Fibroblast of skin of left biceps (primary cell): ENCODE results near the gene MCU.
A peak's percentile ranks its signal among the peaks of the same experiment; 100 is the strongest.
"Not testable (repeated sequence)": the region's sequence is repeated elsewhere in the genome, so short reads cannot be mapped to it uniquely, and the experiment has no call there.

ENCODE experiments used
- DNase-seq, 2 experiments: peaks; one replicate each; pipeline ENCODE4 v3.0.0-alpha.2; 2013; ENCODE audit warnings: low read depth in 2 of 2

The MCU gene

DNA sequence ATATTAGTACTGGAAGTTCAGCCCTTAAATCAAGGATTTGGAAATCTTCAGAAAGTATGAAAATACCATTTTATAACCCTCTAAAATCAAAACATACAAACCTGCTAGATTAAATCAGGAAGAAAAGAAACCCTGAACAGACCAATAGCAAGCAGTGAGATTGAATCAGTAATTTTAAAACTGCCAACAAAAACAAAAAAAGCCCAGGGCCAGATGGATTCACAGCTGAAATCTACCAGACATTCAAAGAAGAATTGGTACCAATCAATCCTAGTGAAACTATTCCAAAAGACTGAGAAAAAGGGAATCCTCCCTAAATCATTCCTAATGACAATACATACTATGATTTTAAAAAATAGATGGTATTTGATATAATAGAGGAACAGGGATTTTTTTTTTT is 70.1 kb downstream of the MCU start:
- no peak for DNase-seq

DNA sequence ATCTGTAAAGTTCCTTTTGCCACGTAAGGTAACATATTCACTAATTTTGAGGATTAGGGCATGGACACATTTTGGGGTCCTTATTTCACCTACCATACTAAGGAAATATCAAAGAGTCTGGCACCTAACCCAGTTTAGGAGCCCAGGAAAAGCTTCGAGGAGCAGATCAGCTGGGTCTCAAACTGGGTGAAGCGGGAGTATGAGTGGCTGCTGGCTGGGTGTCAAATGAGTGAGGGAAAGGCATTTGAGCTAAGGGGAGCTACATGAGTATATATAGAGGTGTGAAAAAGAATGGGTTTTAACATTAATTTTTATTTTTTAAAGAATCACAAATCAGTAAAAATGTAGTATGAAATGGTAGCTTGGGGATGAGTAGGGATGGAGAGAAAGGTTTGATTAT is 71.3 kb downstream of the MCU start:
- no peak for DNase-seq

DNA sequence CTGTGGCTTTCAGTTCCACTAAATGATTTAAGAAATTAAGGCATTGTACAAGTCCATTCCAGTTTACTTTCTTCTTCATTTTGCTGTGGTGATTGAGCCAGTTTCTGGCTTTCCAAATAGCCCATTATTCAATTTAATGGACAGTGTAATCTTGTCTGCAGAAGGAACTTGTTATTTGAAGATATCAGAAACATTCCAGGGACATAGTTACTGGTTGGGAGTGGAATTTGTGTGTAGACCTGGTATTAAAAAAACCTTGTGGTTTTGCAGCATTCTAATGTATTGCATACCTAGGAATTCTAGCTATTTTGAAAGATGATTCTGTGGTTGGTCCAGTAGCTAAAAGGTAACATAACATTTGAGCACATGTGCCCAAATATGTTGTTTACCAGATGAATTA is 72.2 kb downstream of the MCU start:
- DNase-seq, result peak; percentile 95 to 97

DNA sequence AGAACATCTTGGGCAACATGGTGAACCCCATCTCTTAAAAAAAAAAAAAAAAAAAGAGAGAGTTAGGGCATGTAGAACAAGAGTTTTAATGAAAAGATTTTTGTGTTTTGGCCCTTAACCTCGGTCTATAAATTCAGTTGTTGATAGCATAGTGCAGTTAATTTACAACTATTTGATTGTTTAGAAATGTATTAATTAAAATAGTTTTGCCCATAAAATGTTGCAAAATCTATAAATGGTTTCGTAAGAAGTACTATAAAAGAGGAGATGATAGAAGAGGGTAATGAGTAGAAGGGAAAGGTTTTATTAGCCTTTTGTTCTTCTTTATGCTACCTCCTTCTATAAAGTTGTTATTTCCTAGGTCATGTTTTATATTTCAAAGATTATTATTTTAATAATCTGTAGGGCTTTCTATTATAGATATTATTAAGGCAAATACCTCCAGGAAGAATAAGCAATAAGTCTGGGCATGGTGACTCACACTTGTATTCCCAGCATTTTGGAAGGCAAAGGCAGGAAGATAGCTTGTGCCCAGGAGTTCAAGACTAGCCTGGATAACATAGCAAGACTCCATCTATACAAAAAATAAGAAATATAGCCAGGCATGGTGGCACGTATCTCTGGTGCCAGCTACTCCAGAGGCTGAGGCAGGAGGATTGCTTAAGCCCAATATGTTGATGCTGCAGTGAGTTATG is 73.3 kb downstream of the MCU start:
- DNase-seq, result no peak

DNA sequence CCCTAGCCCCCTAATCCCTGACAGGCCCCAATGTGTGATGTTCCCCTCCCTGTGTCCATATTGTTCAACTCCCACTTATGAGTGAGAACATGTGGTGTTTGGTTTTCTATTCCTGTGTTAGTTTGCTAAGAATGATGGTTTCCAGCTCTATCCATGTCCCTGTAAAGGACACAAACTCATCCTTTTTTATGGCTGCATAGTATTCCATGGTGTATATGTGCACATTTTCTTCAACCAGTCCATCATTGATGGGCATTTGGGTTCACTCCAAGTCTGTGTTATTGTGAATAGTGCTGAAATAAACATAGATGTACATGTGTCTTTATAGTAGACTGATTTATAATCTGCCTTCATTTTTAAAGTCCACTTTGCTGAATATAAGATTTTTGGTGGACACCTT is 79.3 kb downstream of the MCU start:
- not testable (repeated sequence) for DNase-seq

DNA sequence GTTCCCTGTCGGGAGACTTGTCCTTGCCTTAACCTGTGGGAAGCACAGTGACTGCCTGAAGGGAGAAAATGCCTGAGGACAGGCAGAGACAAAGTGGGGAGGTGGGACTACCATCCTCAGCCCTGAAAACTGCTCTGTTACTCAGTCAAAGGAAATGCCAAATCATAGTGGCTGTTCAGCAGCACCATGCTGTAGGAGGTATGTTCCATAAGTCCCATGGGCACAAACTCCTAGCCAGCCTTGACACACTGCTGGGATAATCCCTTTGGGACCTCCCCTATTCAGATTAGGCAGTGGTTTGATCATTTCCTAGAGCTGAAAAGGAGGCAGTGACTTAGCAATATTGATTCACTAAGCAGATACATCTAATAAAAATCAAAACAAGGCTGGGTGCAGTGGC is 80.1 kb downstream of the MCU start:
- DNase-seq, result no peak

DNA sequence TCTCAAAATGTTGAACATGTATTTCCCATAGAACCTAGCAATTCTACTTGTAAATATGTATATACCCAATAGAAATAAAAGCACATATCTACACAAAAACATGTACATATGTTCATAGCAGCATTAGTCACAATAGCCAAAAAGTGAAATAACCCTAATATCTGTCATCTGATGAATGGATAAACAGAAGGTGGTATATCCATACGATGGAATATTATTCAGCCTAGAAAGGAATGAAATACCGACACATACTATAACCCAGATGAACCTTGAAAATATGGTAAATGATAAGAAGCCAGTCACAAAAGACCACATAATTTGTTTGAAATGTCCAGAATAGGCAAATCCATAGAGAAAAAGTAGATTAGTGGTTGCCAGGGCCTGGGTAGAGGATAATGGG is 87.9 kb downstream of the MCU start:
- no peak for DNase-seq

DNA sequence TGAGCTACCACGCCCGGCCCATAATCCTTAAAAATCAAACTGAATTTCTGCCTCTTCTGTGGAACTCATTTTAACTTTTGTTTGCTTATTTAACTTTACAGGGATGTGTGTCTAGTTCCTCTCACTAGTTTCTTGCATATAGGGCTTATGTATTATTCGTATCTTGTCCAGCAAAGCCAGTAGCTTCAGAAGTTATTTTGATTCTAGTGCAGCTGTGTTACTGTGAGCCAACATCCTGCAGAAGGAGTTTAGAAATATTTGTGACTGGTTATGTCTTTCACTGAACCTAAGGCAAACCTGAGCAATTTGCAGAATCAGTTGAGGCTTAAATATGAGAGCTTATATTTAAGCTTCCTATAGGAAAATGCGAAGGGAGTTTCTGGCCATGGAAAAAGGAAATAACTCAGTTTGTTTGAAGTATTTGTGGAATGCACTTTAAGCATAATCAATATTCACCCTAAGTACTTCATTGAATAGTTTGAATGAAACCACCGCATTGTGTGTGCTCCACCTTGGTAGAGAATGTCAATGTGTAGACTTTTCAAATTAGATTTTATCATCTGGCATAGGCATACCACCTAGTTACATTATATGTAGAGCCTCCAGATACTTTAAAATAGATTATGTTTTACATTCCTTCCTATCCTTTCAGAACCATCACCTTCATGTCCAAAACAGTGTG is 90.8 kb downstream of the MCU start:
- DNase-seq, result no peak

DNA sequence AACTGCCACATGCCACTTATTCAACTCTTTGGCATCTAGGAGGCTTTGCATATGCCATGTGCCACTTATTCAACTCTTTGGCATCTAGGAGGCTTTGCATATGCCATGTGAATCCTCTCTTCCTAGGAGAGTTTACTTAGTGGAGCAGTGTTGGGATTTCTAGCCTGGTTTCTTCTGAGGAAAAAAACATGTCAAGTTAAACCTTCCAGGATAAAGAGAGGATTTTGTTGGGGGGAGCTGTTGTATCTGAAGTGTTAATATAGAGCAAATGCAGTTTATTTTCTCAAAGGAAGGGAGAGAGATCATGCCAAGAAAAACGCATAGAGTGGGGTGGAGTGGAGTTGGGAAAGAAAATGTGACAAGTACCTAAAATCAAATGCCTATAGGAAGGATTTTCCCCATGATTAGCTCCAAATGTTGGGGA is 91.5 kb downstream of the MCU start:
- DNase-seq, result no peak

DNA sequence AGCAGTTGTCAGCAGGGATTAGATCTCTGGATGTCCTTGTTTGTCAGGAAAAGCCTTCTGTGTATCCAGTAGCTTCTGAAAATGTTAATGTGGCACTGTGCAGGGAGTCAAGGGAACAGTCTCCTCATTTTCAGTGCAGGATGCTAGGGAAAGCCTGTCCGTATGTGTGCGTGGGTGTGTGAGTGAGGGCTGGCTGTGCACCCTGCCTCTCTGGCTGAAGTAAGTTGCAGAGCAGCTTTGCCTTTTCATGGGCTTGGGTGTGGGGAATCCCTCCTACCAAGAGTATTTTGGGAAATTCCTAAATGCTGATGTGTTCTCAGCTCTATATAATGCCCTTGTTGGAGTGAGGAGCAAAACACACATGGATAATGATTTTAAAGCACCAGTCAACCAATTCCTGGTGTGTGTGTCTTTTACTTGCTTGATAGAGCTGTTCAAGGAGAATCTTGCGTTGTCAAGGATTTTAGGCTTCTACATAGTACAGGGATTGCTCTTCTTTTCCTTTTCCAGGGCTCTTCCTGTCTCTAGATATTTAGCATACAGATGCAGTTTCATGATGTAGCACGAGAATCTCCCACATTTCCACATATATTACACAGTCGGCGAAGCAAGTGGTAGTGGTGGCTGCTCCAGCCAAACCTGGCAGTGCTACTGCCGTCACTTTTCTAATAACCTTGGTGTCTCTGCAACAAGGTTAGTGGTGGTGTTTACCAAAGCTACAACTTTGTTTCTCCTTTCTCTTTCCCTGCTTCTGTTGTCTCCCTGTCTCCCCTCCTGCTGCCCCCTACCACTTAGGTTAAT is 92.8 kb downstream of the MCU start:
- DNase-seq, result peak; percentile 85 to 87

DNA sequence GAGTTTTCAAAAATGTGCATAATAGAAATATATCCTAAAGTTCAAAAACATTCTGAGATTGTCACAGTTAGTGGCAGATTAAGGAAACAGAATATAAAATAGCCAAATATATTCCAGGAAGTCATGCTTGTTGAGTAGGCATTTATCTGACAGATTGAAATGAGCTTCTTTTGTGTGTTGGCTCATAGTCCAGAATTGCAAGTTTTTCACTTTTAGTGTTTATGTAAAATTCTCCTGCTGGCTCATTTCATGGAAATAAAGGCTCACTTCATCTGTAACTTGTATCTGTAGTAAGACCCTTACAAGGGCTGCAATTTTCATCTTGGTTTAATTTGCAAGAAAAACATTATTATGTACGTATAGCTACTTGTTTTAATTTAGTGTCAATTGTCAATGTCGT is 93.5 kb downstream of the MCU start:
- DNase-seq, result no peak

DNA sequence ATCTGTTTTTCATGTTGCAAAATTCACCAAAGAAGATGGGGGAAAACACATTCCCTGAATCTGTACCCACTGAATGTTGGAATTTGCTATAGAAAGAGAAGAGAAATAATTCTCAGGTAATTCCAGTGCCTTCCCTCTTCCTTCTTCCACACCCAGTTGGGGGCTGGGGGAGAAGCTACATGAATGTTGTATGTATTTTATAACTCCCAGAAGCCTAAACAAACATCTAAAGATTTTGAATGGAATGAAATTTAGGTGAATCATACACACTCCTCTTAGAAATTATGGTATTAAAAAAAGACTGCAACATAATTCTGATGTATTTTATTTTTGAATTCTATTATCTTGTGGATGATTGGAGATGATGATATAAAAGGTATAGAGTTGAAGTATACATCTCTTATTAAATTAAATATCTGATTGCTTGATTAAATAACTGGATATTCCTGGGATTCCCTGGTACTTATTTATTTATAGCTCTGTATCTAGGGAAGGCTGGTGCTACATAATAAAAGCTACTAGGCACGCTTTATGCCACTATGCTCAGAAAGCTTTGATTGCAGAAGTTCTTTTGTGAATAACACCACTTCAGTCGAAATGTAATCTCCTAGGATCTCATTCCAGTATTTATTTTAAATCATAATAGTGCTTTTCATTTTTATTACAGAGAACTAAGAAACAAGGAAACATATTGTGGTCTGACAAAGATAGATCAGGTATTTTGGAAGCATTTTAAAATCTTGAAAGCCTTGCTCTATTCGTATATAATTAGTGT is 98.5 kb downstream of the MCU start:
- no peak for DNase-seq

DNA sequence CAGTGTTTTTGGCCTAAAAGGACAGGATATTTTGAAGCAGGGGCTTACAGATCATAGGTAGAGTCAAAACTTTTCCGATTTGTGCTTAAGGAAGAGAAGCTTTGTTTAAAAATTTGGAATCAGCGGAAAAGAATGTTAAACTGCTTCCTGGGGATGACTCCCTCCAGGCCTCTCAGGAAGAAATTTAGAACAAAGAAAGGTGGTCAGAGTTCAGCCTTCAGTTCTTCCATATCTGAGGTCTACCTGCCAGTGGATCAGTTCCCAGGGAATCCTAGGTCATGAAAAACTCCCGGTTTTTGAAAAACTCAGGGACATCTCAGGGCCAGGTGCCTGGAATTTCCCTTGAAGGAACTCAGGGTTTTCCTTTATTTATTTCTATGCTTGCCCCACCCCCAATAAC is 100.3 kb downstream of the MCU start:
- DNase-seq, result no peak

DNA sequence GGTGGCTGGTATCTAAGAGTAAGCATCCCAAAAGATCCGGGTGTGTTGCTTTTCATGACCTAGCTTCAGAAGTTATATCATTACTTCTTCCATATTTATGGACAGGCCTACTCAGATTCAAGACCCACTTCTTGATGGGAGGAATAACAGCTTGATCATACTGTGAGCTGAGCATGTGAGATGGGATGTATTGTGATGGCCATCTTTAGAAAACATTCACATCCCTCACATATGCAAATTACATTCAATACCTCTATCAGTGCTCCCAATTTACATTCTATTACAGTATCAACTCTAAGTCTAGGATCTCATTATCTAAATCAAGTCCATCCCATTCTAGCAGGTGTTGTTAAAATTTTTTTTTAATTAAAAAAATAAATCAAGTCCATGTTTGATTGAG is 101.8 kb downstream of the MCU start:
- DNase-seq, result no peak

DNA sequence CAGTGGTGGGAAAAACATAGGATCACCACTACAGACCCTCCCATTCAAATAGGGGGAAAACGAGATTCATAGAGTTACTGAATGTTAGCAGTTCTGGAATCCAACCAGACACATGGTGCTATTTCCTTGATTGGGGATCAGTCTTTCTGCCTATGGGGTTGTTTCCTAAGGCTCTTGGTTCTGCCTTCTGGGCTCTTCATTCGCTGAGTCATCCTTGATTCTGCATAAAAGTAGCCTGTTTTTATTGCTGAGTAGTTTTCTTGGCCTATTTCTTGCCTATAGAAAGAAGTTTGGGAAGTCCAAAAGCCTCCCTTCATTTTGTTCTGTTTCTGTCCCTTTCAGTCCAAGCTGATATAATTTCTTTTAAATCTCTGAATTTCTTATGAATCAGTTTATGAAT is 102.3 kb downstream of the MCU start:
- no peak for DNase-seq

DNA sequence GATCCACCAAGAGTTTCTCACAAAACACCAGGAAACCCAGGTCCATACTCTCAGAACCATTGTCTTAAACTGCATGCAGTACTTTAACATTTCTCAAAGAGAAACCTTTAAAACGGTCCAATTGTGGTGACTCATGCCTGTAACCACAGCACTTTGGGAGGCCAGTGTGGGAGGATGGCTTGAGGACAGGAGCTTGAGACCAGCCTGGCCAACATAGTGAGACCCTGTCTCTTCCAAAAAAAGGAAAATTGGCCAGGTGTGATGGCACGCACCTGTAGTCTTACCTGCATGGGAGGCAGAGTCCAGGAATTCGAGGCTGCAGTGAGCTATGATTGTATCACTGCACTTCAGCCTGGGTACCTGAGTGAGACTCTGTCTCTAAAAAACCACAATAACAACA is 104.1 kb downstream of the MCU start:
- no peak for DNase-seq

DNA sequence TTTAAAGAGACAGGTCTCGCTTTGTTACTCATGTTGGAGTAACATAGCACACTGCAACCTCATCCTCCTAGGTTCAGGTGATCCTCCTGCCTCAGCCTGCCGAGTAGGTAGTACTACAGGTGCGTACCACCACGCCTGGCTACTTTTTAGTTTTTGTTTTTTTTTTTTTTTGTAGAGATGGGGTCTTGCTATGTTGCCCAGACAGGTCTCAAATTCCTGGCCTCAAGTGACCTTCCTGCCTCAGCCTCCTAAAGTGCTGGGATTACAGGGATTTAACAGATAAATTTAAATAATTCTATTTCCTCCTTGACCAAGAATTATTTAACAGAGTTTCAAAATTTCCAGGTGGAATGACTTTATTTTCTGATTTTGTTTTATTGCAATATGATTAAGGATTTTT is 104.6 kb downstream of the MCU start:
- DNase-seq, result no peak

DNA sequence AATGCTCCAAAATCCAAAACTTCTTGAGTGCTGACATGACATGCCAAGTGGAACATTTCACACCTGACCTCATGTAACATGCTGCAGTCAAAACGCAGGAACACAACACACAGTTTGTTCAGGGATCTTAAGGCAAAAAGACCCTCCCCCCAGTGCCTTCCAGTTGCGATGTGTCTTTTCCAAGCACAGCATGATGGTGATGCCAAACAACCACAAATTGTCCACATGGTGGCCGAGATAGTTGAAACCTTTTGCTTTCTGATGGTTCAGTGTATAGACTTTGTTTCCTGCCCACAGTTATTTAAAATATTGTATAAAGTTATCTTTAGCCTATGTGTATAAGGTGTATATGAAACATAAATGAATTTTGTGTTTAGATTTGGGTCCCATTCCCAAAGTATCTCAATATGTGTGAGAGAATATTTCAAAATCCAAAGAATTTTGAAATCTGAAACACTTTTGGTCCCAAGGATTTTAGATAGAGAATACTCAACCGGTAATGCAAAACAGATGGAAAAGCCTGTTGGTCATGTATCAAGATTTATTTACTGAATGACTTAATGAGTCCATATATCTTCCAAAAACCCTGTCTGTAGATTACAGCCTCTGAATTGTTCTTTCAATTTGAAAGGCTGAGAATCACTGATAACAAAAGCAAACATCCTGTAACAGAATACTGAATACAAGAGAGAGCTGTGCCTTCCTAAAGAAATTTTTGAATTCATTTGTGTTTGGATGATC is 108.2 kb downstream of the MCU start:
- DNase-seq, result peak; percentile 62 to 75

DNA sequence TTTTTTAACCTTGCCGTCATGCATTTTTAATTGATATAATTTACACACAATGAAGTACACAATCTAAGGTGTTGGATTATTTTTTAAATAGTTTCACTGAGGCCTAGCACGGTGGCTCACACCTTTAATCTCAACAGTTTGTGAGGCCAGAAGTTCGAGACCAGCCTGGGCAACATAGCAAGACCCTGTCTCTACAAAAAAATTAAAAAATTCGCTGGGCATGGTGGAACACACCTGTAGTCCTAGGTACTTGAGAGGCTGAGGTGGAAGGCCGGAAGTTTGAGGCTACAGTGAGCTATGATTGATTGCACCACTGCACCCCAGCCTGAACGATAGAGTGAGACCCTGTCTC is 108.8 kb downstream of the MCU start:
- no peak for DNase-seq

DNA sequence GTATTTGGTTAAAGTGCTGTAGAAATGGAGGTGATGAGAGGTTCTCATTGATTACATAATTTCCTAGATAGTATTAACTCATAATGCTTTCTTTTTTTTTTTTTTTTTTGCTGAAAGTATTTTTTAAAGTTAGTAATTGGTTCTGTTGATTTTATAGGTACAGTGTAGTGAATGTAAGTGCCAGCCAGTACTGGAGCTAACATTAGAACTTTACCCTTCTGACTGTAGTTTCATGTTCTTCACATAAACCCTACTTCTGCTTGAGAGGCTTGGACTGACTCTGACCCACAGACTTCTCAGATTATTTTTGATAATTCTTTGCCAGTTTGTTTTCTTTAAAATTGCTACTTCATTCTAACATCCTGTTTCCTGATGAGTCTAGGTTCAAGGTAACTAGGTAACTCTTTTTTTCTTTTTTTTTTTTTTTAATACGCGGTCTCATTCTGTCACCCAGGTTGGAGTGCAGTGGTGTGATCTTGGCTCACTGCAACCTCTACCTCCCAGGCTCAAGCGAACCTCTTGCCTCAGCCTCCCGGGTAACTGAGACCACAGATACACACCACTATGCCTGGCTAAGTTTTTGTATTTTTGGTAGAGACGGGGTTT is 109.4 kb downstream of the MCU start:
- DNase-seq, result no peak

DNA sequence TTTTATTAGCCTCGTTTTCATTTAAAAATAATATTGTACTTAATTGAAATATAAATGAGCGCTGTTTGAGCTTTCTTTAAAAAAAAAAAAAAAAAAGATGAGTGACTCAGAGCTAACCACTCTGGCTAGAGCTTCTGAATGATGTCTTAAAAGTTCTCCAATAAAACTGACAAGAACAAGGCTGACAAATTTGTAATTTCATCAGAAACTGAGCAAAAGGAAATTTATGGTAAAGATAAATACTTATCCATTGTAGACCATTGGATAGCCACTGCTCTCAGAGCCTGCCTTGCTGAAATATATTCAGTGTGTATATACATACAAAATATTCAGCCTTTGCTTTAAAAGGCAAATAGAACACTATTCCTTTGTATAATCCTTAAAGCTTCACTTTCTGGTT is 110.4 kb downstream of the MCU start:
- no peak for DNase-seq
